Erythroblast (primary cell): Measurements from ENCODE around the gene EPHA1.
A peak's percentile ranks its signal among the peaks of the same experiment; 100 is the strongest.

Experiments used
- DNase-seq, 2 experiments: peaks; one replicate each; lab custom pipeline; 2025; lab: John Stamatoyannopoulos, UW
- GATA1 ChIP-seq: IDR thresholded peaks from 2 replicates; pipeline ENCODE4 v1.6.1; 2011; ENCODE audit warnings: low read depth, mild to moderate bottlenecking, control low read depth, low read length, moderate library complexity
- POLR2A ChIP-seq: IDR thresholded peaks from 2 replicates; pipeline ENCODE4 v1.6.1; 2011; ENCODE audit warnings: mild to moderate bottlenecking, low read length

EPHA1 gene

DNA sequence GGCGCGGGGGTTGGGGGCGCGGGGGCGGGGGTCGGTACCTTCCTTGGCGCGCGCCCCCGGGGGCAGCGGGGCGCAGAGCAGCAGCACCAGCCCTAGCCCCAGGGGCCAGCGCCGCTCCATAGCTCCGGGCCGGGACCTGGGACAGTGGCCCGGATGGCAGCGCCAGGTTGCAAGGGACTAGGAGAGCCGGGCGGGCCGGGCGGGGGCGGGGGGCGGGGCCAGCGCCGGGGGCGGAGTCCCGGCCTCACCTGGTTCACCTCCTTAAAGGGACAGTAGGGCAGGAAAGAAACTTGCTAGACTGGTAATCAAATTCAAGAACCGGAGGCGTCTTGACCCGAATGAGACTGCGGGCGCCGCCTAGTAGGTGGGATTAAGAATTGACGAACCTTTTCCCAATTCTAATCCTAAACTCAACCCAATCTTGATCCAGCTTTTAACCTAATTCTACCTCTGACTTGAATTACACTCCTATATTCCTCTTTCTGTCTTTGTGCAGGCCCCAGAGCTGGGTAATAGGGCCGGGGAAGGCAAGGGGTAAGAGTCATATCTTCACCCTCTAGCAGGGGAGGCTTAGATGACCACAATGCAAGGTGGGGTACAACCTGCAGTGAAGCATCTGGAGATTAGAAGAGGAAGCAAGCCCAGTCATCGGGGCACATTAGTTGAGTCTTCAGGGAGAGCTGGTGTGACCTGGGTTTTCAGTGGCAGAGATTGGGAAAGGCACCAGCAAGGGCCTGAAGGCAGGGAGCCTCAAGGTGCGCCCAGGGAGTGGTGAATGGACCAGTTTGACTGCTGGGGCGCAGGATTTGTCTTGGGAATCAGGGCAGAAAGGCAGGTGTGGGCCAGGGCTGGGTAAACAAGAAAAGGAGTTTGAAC is at the start of gene EPHA1:
Gene EPHA1 (minus strand): TSS at position 171 of the 876 bp plus-strand sequence. CDS start 51 bp downstream, at position 120.
- no peak for TF ChIP-seq GATA1
- no peak for TF ChIP-seq POLR2A
- DNase-seq: peak in 1 of 2 experiments; percentile 10

- no peak for TF ChIP-seq GATA1
- no peak for TF ChIP-seq POLR2A
- no peak for DNase-seq
Measured at GRCh38 chr7:143458263-143458662, 49.6 kb upstream of the EPHA1 start.

GRCh38 chr7:143456992-143457793 is 48.5 kb upstream of the EPHA1 start:
- DNase-seq: no peak
- no peak for TF ChIP-seq GATA1
- no peak for TF ChIP-seq POLR2A

DNA sequence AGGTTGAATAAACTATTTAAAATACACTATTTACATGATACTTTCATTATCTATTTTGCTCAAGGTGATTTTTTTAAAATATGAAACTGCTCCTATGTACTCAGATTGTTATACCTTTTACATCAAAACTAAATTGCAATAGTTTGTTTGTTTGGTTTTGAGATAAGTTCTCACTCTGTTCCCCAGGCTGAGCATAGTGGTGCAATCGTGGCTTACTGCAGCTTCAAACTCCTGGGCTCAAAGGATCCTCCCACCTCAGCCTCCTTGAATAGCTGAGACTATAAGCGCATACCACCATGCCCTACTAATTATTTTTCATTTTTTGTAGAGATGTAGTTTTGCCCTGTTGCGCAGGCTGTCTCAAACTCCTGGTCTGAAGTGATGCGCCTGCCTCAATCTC is 47.3 kb upstream of the EPHA1 start:
- DNase-seq: no peak
- TF ChIP-seq POLR2A (no peak), GATA1 (no peak)

DNA sequence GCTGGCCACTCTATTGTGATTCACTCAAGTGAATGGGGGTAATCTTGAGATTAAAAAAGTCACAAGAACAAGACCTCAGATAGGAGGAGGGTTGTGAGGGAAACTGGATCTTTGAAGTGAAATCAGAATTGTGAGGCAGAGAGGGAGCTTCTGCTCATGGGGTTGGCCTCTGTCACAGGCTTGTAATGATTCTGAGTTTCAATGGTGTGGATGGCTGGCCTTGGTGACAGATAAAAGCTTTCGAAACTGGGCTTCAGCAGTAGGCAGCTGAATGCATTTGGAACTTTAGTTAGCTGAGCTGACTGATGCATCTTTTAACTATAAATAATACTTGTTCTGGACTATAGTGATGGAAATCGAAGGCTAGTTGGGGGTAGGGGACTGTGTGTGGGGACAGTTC is 46.8 kb upstream of the EPHA1 start:
- TF ChIP-seq GATA1 (no peak), POLR2A (no peak)
- DNase-seq: no peak

GRCh38 chr7:143454091-143454680 is 45.5 kb upstream of the EPHA1 start:
- DNase-seq: no peak
- TF ChIP-seq POLR2A: no peak
- TF ChIP-seq GATA1: no peak

- DNase-seq: no peak
- TF ChIP-seq POLR2A (no peak), GATA1 (no peak)
Measured at GRCh38 chr7:143452495-143452894, 43.8 kb upstream of the EPHA1 start.

GRCh38 chr7:143451746-143452145 is 43.1 kb upstream of the EPHA1 start:
- TF ChIP-seq POLR2A (no peak), GATA1 (no peak)
- DNase-seq: no peak

DNA sequence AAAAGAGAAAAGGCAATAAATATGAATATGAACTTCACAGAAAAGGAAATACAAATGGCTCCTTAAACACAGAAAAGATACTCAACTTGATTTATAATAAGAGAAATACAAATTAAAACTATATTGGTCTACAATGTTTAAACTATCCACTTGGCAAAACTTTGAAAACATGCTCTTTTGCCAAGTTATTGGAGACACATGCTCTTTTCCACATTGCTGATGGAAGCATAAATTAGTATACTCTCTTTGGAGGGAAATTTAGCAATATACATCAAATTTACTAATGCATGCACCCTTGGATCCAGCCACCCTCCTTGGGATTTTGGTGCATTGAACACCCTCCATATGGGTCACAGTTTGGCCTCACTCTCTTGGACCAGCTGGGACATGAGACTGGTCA is 42.5 kb upstream of the EPHA1 start:
- TF ChIP-seq GATA1: no peak
- no peak for TF ChIP-seq POLR2A

DNA sequence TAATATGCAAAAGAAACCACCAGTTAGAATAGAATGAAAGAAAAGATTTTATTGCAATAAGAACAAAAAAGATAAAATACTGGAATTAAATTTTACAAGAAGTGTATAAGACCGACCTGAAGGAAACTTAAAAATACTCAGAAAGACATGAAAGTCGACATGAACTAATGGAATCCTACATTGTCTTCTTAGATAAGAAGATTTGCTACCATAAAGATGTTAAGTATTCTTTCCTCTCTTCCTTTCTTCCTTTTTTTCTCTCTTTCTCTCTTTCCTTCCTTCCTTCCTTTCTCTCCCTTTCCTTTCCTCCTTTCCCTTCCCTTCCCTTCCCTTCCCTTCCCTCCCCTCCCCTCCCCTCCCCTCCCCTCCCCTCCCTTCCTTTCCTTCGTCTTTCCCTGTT is 41.1 kb upstream of the EPHA1 start:
- no peak for TF ChIP-seq GATA1
- TF ChIP-seq POLR2A: no peak
- DNase-seq: no peak

More for the DNA sequence above, 42.5 kb upstream of the EPHA1 start:
- no peak for DNase-seq

DNA sequence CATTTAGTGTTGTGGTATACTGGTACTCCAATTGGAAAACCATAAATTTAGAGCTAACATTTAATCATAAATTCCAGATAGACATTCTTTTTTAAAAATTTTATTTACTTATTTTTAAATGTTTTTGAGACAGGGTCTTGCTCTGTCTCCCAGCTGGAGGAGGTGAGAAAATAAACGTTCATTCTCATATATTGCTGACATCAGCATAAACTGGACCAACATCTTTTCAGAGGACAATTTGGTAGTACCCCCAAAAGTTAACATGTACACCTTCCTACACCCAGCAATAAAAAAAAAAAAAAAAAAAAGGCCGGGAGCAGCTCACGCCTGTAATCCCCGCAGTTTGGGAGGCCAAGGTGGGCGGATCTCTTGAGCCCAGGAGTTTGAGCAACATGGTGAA is 39.8 kb upstream of the EPHA1 start:
- no peak for TF ChIP-seq GATA1
- TF ChIP-seq POLR2A: no peak
- DNase-seq: no peak

DNA sequence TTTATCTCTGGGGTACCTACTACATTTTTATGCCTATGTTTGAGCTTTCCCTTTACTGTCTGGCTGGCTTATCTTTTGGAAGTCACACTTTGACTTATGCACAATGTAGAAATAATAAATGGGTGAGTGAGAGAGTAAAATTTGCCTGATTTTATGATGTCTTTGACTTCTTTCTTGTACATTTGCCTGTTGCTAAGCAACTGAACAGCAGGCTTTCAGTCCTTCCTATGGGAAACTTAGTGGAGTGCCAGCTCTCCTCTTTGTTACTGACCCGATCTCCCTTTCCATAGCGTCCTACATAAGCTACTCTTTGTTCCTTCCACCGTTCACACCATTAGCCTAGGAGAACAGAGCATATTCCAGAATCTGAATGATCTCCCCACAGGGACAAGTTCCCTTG is 38.8 kb upstream of the EPHA1 start:
- TF ChIP-seq GATA1: no peak
- TF ChIP-seq POLR2A: no peak
- no peak for DNase-seq

DNA sequence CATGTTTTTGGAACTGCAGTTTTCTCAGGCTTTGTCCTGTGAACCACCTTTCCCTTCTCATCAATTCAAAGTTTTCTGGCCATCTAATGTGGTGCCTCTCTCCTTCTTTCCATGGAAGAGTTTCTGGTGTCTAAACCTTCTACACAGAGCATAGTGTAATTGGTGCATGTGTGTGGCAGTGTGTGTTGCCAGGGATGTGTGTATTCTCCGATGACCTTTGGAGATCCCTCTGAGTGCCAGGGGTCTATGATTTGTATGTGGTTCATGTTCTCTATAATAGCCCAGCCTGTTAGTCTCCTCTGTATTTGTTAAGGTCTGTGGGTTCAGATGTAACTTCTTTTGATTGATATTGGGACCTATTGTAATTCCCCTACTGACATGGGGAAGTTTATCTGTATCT is 36.1 kb upstream of the EPHA1 start:
- DNase-seq: no peak
- no peak for TF ChIP-seq POLR2A
- no peak for TF ChIP-seq GATA1

GRCh38 chr7:143444063-143444782 is 35.6 kb upstream of the EPHA1 start:
- TF ChIP-seq POLR2A (no peak), GATA1 (no peak)
- no peak for DNase-seq
